Astrocyte of the cerebellum (primary cell): Measurements from ENCODE around the gene OSBPL10.
"Not testable (repeated sequence)": the region's sequence is repeated elsewhere in the genome, so short reads cannot be mapped to it uniquely, and the experiment has no call there.

ENCODE experiments used
- DNase-seq: peaks from one replicate; pipeline ENCODE4 v3.0.0-alpha.2; 2011; ENCODE audit warnings: low read depth
- H3K4me3 ChIP-seq: 2 replicates; pipeline ENCODE4 v1.5.1; 2011; ENCODE audit warnings: mild to moderate bottlenecking, low read depth, low read length, moderate library complexity
- in situ Hi-C: cut with HindIII; loops from 2 replicates; pipeline ENCODE4 v1.10.0; 2017; ENCODE audit warnings: low sequenced_read_pairs
- TF ChIP-seq, protein P1 (sequence below): IDR thresholded peaks from 2 replicates; pipeline ENCODE4 v1.5.1; 2012; ENCODE audit warnings: low read length, low read depth, moderate library complexity, mild to moderate bottlenecking; ENCODE audit errors: missing control alignments

The OSBPL10 gene

DNA sequence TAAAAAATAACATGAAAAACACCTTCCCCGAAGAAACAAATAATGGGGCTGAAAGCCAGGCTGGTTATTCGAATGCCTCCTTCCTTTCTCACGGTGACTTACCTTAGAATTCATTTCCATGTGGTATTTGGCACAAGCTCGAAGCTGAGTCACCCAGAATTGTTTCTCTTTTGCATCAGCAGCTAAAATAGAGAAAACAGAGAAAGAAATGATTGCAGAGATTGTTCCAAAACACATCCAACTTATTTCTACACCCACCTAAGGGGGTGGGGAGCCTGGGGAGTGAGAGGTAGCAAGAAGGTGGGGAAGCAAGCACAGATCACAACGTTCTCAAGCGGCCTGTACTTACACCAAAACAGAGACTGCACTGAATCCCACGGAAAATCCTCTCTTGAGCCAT, 104.7 kb downstream of the OSBPL10 start:
- in situ Hi-C loops: no loop called here
- TF ChIP-seq, protein P1, sequence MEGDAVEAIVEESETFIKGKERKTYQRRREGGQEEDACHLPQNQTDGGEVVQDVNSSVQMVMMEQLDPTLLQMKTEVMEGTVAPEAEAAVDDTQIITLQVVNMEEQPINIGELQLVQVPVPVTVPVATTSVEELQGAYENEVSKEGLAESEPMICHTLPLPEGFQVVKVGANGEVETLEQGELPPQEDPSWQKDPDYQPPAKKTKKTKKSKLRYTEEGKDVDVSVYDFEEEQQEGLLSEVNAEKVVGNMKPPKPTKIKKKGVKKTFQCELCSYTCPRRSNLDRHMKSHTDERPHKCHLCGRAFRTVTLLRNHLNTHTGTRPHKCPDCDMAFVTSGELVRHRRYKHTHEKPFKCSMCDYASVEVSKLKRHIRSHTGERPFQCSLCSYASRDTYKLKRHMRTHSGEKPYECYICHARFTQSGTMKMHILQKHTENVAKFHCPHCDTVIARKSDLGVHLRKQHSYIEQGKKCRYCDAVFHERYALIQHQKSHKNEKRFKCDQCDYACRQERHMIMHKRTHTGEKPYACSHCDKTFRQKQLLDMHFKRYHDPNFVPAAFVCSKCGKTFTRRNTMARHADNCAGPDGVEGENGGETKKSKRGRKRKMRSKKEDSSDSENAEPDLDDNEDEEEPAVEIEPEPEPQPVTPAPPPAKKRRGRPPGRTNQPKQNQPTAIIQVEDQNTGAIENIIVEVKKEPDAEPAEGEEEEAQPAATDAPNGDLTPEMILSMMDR: no peak
- peak; percentile 59 for DNase-seq
- H3K4me3 ChIP-seq: no peak overlapping the region

DNA sequence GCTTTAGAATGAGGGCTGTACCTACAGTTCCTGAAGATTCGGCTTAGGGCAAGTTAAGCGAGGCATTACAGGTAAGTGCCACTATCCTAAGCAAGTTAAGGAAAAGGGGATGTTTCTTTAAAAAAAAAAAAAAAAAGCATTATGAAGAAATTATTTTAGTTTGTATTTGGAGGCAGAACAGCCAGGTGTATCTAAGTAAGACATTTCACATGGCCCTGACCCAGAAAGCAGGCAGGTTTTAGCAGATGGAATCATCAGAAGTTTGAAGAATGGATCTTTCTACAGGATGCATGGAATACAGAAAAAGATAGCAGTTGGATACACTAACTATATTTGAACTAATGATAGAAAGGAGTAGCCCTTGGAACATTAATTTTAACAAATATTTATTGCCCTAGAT, 105.6 kb downstream of the OSBPL10 start:
- TF ChIP-seq, protein P1: no peak
- in situ Hi-C loops: no loop called here
- no peak overlapping the region for H3K4me3 ChIP-seq
- no peak for DNase-seq

DNA sequence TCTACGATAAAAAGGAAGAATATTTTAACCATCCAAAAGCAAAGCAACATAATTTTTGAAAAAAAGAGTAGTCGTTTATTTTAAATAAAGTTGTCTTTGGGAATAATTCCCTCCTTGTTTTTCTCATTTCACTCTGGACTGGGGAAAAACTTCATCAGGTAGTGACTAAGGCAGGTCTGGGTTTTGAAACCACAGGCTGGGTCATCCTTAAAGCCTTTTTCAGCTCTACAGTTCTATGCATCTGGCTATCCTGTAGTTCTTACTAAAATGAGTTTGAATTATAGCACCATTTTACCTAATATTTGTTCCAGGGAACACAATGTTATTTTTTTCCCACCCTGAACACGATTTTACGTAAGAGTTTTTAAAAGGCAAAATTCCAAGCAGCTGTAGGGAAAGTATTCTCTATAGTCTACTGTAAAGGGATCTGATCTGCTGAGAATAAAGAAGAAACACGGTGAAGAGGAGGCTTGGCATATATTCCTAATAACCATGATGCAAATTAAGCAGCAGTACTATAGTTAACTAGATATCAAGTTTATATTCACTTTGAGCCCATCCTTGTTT, 107.7 kb downstream of the OSBPL10 start:
- in situ Hi-C loops: no loop called here
- no peak overlapping the region for H3K4me3 ChIP-seq
- no peak for DNase-seq
- TF ChIP-seq, protein P1: no peak

DNA sequence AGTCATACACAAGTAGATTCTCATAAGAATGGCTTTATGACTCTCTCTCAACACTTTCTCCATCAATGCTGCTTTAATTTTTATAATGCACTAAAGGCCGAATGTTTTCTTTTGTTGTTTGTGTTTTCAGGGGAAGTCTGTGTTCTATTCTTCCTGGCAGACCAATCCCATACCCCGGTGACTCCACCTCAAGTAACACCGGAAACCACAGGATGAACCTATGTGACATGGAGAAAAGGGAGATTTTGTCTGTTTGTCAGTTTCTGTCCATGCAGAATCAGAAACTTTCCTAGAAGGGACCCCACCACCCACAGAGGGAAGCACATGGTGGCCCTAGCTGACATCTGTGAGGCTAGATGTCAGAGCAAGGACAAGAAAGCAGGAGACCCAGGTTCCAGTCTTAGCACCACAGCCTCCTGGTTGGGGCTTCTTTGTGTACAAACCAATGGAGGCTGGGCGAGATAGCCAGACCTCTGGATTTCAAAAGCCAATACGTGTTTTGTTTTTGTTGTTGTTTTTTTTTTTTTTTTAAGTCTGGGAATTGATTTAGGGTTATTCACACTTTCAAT, 109.0 kb downstream of the OSBPL10 start:
- in situ Hi-C loops: no loop called here
- DNase-seq: no peak
- TF ChIP-seq, protein P1: no peak
- H3K4me3 ChIP-seq: no peak overlapping the region

- in situ Hi-C loops, DNase-seq, H3K4me3 ChIP-seq: not testable (repeated sequence)
Measured at GRCh38 chr3:31870111-31870510, 111.0 kb downstream of the OSBPL10 start.

DNA sequence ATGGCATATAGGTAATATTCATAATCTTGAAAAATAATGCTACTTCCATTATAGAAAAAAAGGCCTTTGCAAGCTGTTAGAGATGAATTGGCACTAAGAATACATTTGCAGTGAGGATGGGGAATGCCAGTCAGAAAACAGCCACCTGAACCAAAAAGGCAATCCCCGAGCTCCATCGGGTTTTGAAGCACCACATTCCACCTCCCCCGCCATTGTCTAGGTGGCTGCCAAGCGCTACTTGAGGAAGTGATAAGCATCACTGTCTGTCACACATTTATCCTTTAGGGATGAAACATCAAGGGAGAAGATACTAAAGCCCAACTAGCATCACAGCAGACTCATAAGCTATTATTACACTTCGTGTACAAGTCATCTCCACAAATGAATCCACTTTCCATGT, 112.8 kb downstream of the OSBPL10 start:
- DNase-seq: no peak
- in situ Hi-C loops: no loop called here
- TF ChIP-seq, protein P1: no peak
- H3K4me3 ChIP-seq: no peak overlapping the region

GRCh38 chr3:31862666-31863279, 118.3 kb downstream of the OSBPL10 start:
- no peak overlapping the region for H3K4me3 ChIP-seq
- TF ChIP-seq, protein P1: no peak
- in situ Hi-C loops: no loop called here
- no peak for DNase-seq
